G401 (cell line): ENCODE measurements around the gene MYEOV. TPM values are rescaled to one million over a fixed set of nuclear protein-coding genes. Genes with fewer than 3 reads are reported as not detected.

Experiments
- DNase-seq: peaks from one replicate; pipeline ENCODE4 v3.0.0-alpha.2; 2015; ENCODE audit warnings: low spot score
- in situ Hi-C: cut with HindIII; loops from 2 replicates; pipeline ENCODE4 v1.10.0; 2016; ENCODE audit warnings: low sequenced_read_pairs, mixed read lengths
- total RNA-seq: library from RNA; depleted of rRNA; stranded (reverse); fragments of >200 nt; shearing (Covaris generic); gene quantifications from 2 replicates; pipeline ENCODE4 v1.2.3, GENCODE V29; 2014

MYEOV gene
- total RNA-seq, 1 experiment from 2014 or later: 5.6 TPM

DNA sequence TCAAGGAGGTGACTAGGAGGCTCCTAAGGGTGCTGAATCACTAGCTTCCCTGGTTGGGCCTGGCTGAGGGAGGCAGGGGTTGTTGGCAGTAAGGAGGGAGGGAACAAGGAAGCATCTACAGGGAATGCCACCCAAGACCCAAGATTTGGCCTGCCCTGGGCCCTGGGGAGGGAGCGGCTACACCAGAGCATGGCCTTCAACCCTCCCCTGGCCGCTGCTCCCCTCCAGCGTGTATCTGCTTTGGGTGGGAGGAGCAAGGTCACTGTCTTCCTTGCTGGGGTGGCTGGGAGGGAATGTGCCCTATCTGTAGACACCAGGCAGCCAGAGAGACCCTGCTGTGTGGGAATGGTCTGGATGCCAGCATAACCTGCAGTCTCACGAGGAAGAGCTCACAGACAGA lies 29.5 kb upstream of the MYEOV start:
- no peak for DNase-seq
- in situ Hi-C loops: no loop called here

DNA sequence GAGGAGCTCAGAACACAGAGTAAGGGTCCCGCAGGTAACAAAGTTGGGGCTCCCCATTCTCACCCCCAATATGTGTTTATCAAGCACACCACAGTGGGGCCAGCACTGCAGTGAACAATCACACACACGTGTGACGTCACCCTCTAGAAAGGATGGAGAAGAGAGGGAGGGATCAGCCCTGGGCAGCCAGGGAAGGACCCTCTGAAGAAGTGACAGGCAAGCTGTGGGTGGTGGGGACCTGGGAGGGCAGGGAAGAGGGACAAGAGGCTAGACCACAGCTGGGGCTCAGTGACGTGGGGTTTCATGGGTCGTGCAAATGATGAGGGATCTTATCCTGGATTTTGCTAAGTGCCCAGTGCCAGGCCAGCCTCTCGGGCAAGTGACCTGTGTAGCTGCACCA lies 28.7 kb upstream of the MYEOV start:
- in situ Hi-C loops: no loop called here
- DNase-seq: no peak

DNA sequence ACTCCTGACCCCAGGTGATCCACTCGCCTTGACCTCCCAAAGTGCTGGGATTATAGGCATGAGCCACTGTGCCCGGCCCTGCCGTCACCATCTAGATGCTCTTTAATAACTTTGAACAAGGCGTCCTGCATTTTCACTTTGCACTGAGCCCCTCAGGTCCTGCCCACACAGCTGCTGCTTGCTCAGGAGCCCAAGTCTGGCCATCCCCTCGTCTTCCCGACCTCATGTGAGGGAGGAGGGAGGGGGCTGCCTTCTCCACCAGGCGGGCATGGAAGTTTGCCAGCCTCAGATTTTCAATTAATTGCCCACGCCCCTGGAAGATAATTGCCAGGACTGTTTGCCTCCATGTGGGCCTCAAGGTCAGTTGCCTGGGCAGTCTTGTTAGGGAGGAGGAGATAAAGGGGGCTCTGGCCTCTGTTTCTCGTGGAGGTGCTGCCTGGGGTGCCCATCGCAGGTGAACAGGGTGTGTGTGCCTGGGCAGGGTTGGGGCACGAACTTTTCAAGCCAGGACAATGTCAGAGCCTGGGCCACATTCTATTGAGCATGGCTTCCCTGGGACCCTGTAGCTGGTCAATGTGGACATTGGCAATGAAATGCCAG lies 27.9 kb upstream of the MYEOV start:
- in situ Hi-C loops: no loop called here
- no peak for DNase-seq

DNA sequence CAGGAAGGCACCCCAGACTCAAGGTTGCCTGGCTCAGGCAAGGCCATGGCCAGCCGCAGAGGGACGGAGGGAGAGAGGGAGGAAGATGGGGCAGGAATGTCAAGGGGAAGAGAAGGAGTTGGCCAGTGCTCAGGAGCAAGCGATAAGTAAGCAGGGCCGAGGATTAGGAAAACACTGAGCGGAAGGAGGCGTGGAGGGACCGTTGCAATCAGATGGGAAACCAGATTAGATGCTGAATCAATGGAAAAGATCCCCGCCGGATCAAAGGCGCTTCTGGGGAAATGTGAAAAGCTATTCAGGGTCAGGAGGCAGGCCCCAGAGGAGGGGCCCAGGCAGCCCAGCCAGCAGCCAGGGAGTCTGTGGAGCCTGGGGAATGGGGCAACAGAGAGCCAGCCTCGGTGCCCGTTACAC lies 26.6 kb upstream of the MYEOV start:
- no peak for DNase-seq
- in situ Hi-C loops: no loop called here

DNA sequence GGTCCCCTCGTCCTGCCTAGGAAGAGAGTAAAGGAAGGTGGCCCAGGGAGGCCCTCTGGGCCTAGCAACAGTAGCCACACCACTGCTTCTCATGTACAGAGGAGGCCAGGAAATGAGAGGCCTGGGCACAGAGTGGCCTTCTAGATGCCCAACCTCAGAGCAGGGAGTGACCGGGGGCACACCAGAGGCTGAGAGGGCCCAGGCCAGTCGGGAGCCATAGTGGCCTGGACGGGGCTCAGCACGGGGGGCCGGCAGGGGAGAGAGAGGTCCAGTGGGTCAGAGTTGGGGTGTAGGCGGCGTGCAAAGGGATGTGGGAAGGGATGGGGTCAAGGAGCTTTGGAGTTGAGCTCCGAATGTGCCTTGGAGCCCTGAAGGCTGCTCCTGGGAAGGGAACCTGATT lies 25.0 kb upstream of the MYEOV start:
- in situ Hi-C loops: no loop called here

DNA sequence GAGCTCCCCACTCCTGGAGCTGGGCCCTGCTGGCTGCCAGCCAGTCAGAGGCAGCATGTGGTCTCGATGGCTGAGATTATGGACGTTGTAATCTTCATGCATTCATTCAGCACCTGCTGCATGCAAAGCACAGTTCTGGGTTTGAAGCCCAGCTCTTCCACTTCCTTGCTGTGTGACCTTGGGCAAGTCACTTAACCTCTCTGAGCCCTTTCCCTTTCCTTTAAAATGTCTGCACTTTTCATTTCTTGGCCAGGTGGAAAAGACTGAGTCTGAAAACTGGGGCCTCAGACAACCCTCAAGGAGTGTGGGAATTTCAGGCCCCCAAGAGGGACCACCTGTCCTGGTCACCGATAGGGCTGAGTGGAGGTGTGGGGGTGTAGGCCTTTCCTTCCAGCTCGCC lies 24.6 kb upstream of the MYEOV start:
- DNase-seq: no peak
- in situ Hi-C loops: no loop called here

More for the DNA sequence above, 25.0 kb upstream of the MYEOV start:
- DNase-seq: no peak

DNA sequence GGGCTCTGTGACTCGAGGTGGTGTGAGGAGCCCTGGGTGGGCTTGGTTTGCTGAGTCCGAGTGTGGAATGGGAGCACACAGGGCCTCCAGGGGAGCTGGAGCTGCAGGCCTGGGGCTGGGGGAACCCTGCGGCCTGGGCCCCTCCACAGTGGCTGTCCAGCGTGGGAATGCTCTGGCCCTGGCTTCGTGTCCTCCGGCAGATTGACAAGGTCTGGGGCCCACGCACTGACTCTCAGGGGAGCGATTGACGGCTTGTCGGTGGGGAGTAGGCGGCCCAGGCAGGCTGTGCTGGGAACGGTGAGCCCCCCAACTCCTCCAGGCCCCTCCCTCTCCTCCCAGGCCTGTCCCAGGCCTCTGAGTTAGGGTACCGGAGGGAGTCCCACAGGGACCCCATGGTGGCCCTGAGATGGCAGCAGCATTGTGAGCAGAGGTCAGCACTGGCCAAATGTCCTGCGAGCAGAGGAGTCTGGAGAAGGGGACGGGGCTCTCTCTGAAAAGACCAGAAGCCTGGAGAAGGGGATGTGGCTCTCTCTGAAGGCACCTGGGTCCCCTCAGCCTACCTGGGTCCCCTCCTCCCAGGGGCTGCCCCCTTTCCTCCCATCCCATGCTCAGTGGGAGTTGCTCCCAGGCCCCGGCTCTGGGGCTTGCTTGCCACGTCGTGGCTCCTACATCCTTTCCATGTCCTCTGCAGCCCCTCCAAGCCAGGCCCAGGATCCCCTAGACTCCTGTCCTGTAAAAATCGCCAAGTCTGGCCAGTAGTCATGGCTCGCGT lies 23.8 kb upstream of the MYEOV start:
- no peak for DNase-seq
- in situ Hi-C loops: no loop called here

DNA sequence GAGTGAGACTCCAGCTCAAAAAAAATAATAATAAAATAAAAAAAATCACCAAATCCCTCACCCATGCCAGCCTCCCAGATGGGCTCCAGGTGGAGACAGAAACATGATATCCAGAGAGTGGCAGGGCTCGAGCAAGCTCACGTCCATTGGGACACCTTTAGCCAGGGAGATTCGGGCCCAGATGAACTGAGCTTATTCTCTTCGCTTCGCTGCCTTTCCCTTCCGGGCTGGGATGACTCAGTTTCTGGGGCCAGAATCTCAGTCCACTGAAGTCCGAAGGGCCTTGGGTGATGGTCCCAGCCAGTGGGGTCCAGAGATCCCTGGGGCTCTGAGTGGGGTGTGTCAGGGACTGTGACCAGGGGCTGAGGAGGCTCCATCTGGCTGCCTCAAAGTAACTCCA lies 23.0 kb upstream of the MYEOV start:
- in situ Hi-C loops: no loop called here

DNA sequence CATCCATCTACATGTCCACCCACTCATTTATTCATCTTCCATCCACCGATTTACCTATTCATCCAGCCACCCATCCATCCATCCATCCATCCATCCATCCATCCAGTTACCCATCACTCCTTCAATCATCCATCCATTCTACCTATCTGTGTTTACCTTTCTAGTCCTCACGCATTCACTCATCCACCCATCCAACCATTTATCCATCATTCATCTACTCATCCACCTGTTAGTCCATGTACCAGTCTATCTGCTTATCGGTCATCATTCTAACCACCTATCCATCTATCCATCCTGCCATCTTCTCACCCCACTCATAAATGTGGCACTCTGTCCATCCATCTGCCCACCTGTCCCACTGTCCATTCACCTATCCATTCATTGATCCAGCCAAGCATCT lies 21.9 kb upstream of the MYEOV start:
- no peak for DNase-seq
- in situ Hi-C loops: no loop called here

More for the DNA sequence above, 23.0 kb upstream of the MYEOV start:
- no peak for DNase-seq

DNA sequence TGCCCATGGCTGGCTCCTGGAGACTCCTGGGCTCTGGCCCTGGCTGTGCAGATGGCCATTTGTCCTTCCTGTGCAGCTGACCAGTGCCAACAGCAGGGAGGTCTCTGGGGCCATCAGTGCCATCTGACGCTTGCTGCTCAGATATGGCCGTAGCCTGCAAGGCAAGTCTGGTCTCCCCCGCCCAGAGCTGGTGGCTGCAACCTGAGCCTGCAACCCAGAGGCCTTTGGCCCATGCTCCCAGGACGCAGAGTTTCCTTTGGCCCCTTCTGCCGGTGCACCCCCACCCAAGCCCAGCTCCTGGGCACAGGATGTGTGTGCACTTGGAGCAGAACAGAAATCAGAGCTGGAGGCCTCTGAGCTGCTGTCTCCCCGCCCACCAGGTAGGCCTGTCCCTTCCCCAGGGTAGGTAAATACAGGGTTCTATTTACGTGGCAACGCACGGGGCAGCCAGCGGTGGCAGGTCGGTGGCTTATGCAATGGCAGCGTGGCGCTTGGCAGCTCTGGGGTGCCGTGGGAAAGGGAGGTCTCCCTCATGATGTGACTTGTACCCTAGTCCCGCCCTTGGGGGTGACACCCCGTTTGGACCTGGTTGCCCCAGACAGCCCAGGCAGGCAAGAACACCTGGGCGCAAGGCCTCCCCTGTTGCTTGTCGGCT lies 21.0 kb upstream of the MYEOV start:
- in situ Hi-C loops: no loop called here
- DNase-seq: no peak

DNA sequence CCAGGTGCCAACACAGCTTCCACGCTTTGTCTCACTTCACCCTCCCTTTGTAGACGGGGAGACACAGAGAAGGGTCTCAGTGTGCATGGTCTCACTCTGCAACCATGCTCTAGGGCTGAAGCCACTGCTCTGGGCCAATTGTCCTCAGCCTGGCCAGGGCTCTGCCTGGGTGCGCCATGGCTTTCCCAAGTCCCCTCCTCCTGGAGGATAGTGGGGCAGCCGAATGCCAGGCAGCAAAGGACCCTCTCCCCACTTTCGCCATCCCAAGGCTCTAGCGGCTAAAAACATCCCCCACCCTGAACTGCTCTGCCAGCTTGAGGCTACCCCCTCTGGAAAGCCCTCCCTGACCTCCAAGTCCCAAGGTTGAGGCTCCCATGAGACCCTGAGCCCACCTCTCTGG lies 20.4 kb upstream of the MYEOV start:
- DNase-seq: no peak
- in situ Hi-C loops: no loop called here

DNA sequence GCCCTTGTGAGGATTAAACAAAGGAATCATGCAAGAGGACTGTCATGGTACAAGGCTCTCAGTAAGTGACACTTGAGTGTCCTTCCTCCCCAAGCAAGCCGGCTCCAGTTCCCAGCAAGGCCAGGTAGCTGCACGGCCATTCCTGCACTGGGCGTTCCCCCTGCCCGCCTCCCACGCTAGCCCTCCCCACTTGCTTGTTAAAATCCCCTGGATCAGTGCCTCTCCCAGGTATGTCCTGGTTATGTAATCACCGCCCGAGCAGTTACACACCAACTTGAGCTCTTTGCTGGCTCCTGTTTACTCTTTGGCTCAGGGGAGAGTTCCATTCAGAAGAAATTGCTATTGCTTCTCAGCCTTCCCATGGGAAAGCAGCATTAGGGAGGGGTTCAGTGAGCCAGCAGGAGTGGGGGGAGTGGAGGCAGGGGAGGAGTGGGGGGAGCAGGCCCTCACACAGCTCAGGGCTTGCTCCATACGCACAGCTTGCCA lies 19.4 kb upstream of the MYEOV start:
- no peak for DNase-seq
- in situ Hi-C loops: no loop called here

DNA sequence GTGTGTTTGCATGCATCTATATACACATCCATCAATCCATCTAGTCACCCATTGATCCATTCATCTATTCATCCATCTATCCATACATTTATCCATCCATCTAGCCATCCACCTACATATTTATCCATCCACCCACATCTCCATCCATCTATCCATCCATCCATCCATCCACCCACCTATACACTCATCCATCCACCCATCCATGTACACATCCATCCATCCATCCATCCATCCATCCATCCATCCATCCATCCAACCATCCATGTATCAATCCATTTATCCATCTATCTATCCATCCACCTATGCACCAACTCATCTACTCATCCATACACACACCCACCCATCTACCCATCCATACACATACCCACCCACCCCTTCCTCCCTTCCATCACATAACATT lies 18.8 kb upstream of the MYEOV start:
- in situ Hi-C loops: no loop called here
- no peak for DNase-seq

DNA sequence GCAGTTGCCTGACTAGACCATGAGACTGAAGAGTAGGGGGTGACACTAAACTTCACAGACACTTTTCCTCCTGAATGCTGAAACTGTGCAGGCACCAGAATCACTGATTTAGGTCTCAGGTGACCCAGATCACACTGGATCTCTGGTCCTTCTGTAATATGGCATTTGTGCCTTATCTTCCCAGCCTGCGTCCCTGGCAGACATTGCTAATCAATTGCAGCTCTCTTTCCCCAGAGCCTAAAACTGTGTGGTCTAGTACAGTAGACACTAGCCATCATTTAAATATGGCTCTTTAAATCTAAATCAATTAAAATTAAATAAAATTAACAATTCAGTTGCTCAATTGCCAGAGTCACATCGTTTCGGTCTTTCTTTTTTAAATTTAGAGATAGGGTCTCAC lies 17.8 kb upstream of the MYEOV start:
- DNase-seq: no peak
- in situ Hi-C loops: no loop called here

DNA sequence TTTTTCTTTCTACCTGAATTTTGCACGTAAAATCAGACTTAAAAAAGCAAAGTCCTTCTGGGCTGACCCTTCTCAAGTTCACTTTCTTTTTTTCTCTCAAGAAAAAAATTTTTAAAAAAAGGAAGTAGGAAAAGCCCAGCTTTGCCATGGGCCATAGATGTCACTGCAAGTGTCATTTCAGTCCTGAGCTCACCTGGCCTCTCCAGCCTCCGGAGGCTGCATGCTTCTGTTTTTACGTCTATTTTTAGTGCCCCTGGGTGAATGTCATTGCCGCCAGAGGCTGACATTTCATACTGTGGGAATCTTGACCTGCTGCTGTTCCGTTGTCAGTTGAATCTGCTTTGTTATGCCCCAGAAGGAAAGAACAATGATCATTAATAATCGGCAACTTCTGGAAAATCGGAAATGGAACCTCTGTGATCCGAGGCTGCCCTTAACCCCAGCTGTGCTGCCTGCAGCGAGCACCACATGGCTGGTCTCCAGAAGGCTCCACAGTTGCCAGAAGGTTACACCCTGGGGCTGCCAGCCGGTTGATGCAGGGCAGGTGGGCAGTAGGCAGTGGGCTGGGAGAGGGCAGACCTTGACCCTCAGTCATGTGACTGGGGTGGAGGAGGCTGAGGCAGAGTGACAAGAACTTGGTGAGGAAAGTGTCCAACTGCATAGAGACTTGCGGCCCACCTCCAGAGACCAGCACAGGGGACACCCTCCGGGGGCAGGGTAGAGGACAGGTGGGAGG lies 16.7 kb upstream of the MYEOV start:
- in situ Hi-C loops: no loop called here

DNA sequence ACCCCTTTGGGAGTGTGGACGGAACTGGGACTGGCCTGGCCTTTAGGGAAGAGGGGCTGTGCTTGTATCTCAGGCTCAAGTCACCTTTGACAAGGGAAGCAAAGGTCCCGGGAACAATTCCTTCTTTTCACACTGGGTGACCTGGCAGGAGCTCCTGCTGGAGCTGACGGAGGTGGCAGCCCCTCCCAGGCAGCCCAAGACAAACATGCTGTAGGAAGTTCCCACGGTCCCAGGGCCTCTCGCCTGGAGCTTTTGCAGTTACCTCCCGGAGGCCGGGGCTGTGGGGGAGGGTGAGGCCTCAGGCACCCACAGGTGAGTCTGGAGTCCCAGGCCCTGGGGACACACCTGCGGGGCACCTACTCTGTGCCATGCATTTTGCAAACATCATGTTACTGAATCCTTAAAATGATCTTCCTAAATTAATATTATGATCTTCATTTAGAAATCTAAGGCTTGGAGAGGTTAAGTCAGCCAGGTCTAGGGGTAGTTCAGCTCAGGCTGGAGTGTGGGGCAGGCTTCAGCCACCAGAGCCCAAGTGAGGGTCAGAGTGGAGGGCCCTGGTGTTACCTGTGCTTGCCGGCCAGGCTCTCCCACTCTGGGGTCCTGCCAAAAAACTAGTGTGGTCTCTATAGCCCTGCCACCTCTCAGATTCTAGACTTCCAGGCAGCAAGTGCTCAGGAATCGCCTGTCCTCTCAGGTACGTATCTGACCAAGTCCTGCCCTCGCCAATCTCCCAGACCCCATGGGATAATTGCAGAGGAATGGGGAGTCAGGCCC lies 15.7 kb upstream of the MYEOV start:
- in situ Hi-C loops: no loop called here
- DNase-seq: no peak

More for the DNA sequence above, 16.7 kb upstream of the MYEOV start:
- no peak for DNase-seq

DNA sequence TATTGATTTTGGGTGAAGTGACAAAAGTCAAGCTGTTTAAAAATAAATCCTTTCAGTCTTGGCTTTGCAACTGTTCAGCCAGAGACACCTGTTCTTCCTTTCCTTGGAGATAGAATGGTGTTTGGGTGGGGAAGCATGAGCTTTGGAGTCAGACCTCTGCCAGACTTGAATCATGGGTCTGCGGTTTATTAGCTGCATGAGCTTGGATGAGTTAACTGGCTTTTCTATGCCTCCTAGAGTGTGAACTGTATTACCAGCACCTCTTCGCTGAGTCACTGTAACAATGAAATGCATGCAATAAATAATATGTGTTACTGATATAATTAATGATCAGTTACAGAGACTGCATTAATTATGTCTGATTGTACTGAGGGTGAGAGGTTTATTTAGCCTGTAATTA lies 13.5 kb upstream of the MYEOV start:
- in situ Hi-C loops: no loop called here
- DNase-seq: no peak

DNA sequence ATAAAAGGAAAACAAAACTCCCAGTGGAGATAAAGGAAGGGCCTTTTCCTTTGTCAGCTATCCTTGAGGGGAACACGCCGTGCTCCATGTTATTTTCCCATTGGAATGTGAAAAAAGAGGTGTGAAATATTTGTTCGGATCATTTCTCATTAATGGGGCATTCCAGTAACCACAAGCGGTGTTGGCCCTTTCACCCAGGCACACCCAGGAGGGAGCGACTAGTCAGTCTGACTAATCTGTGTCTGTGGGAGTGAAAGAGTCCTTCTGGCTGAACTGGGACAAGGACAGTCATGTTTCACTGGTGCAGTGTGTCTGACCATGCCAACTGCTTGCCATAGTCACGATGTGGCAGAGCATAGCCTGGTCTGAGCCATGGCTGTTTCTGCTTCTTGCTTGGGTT lies 13.0 kb upstream of the MYEOV start:
- DNase-seq: no peak
- in situ Hi-C loops: no loop called here

DNA sequence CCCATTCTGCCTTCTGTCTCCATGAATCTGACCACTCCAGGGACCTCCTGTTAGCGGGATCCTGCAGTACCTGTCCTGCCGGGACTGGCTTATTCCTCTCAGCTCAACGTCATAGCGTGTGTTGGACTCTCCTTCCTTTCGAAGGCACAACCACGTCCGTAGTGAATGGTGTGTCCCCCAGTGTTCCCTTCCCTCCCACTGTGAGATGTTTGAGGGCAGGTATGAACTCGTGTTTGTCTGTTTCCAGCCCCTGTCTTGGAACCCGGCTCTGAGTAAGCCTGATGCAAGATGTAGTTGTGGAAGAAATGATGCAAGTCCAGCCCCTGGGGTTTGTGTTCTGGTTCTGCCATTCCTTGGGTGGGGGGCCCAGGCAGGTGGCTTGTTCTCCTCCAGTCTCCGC lies 10.5 kb upstream of the MYEOV start:
- DNase-seq: no peak
- in situ Hi-C loops: no loop called here
